Endothelial cell of umbilical vein (primary cell): Measurements from ENCODE around the gene PLXND1. TPM values are rescaled to one million over a fixed set of nuclear protein-coding genes. Genes with fewer than 3 reads are reported as not detected.

Experiments used
- BruUV-seq: library from RNA; stranded (reverse); fragments of 400-500 nt; replicated peaks from 2 replicates; lab custom pipeline; 2021; lab: Mats Ljungman, UMichigan
- CTCF ChIA-PET: fragments of 300-600, 350-600 bp; sonication (Branson Sonifier 250); formaldehyde crosslinking; loops from one replicate; lab custom pipeline; 2021; ENCODE audit warnings: antibody characterized with exemption, inconsistent platforms; lab: Charles Lee
- POLR2A ChIA-PET: fragments of 300-600, 350-600 bp; sonication (Branson Sonifier 250); formaldehyde crosslinking; loops from one replicate; lab custom pipeline; 2021; ENCODE audit warnings: antibody characterized with exemption, inconsistent platforms; lab: Charles Lee
- DNase-seq: peaks from one replicate; pipeline ENCODE4 v3.0.0-alpha.2; 2011; ENCODE audit warnings: low read depth, low spot score
- FAIRE-seq: peaks from 2 replicates; lab custom pipeline; 2011; peaks lifted over from hg19 to GRCh38; lab: Jason Lieb, UNC
- H2AFZ ChIP-seq: 2 replicates; pipeline ENCODE4 v1.6.0; 2012; ENCODE audit warnings: low read depth, low read length, control low read depth, inconsistent platforms
- H3K27ac ChIP-seq: 2 replicates; pipeline ENCODE4 v1.5.1; 2011; ENCODE audit warnings: low read depth, mild to moderate bottlenecking, control low read depth, low read length, moderate library complexity; ENCODE audit not compliant: insufficient read depth
- H3K27me3 ChIP-seq, 2 experiments: 2 replicates each; pipeline versions ENCODE4 v1.6.0 to v1.6.1; 2011; ENCODE audit warnings: low read length in 2 of 2, mixed read lengths in 1 of 2; ENCODE audit not compliant: control insufficient read depth in 2 of 2, insufficient read depth in 2 of 2
- H3K36me3 ChIP-seq, 2 experiments: 2 replicates in 1 of 2; 3 replicates in 1 of 2; pipeline ENCODE4 v1.5.1; 2011; ENCODE audit warnings: low read length in 2 of 2, mild to moderate bottlenecking in 1 of 2, moderate library complexity in 1 of 2; ENCODE audit not compliant: control insufficient read depth in 2 of 2, insufficient read depth in 2 of 2; ENCODE audit errors: extremely low read depth in 1 of 2
- H3K4me1 ChIP-seq: 3 replicates; pipeline ENCODE4 v1.5.1; 2011; ENCODE audit warnings: mild to moderate bottlenecking, low read length; ENCODE audit not compliant: control insufficient read depth, insufficient read depth; ENCODE audit errors: extremely low read depth
- H3K4me2 ChIP-seq: 2 replicates; pipeline ENCODE4 v1.6.1; 2011; ENCODE audit warnings: low read length, control low read depth, mixed read lengths; ENCODE audit not compliant: insufficient read depth
- H3K4me3 ChIP-seq, 3 experiments: fragments of 200-600 bp in 1 of 3; sonication (generic), shearing (Covaris generic) in 1 of 3; replicated peaks in 1 of 3; 2 replicates each; pipeline ENCODE4 v1.5.1; 2011 to 2016; ENCODE audit warnings: control low read depth in 3 of 3, low read length in 3 of 3, mild to moderate bottlenecking in 2 of 3, inconsistent platforms in 1 of 3, low read depth in 1 of 3, moderate library complexity in 1 of 3; ENCODE audit not compliant: insufficient read depth in 1 of 3
- H3K79me2 ChIP-seq: 2 replicates; pipeline ENCODE4 v1.6.0; 2012; ENCODE audit warnings: low read length, inconsistent platforms; ENCODE audit not compliant: control insufficient read depth, insufficient read depth
- H3K9ac ChIP-seq: replicated peaks from 2 replicates; pipeline ENCODE3; 2011; ENCODE audit warnings: low read length, control low read depth; ENCODE audit not compliant: insufficient read depth; ENCODE audit errors: extremely low read depth
- H3K9me1 ChIP-seq: replicated peaks from 3 replicates; pipeline ENCODE4 v1.6.0; 2011; ENCODE audit warnings: mild to moderate bottlenecking, low read length; ENCODE audit not compliant: control insufficient read depth, insufficient read depth; ENCODE audit errors: extremely low read depth
- H3K9me3 ChIP-seq: replicated peaks from 2 replicates; pipeline ENCODE4 v1.5.1; 2012; ENCODE audit warnings: low read length, inconsistent platforms; ENCODE audit not compliant: control insufficient read depth, insufficient read depth
- H4K20me1 ChIP-seq: replicated peaks from 2 replicates; pipeline ENCODE3; 2011; ENCODE audit warnings: mild to moderate bottlenecking, low read length; ENCODE audit not compliant: control insufficient read depth, insufficient read depth; ENCODE audit errors: extremely low read depth
- CTCF ChIP-seq, 2 donors: IDR thresholded peaks; 1 replicate in 1 of 2; 2 replicates in 1 of 2; pipeline ENCODE4 v1.5.1; 2011; ENCODE audit warnings: low read length in 2 of 2, mild to moderate bottlenecking in 2 of 2, moderate library complexity in 2 of 2, control low read depth in 1 of 2, inconsistent platforms in 1 of 2, low read depth in 1 of 2; ENCODE audit not compliant: insufficient read depth in 1 of 2; ENCODE audit errors: extremely low read depth in 1 of 2
- EZH2 ChIP-seq: IDR thresholded peaks from 2 replicates; pipeline ENCODE4 v1.6.1; 2012; ENCODE audit warnings: borderline replicate concordance, low read depth, mild to moderate bottlenecking, moderate library complexity, low read length, inconsistent platforms; ENCODE audit not compliant: severe bottlenecking
- FOS ChIP-seq: IDR thresholded peaks from 2 replicates; pipeline ENCODE4 v1.6.1; 2011; ENCODE audit warnings: mild to moderate bottlenecking, low read length, moderate library complexity, borderline replicate concordance; ENCODE audit not compliant: insufficient read depth
- GATA2 ChIP-seq: IDR thresholded peaks from 2 replicates; pipeline ENCODE4 v1.7.0; 2011; ENCODE audit warnings: low read depth, mild to moderate bottlenecking, moderate library complexity, mixed read lengths, low read length; ENCODE audit not compliant: insufficient read length, insufficient read depth
- JUN ChIP-seq: IDR thresholded peaks from 2 replicates; pipeline ENCODE4 v1.6.1; 2011; ENCODE audit warnings: borderline replicate concordance, low read depth; ENCODE audit not compliant: insufficient read length, insufficient read depth
- MAX ChIP-seq: IDR thresholded peaks from 2 replicates; pipeline ENCODE4 v1.6.1; 2011; ENCODE audit not compliant: insufficient read depth, insufficient read length
- MYC ChIP-seq: IDR thresholded peaks from one replicate; pipeline ENCODE4 v1.6.1; 2011; ENCODE audit warnings: mild to moderate bottlenecking, low read depth, low read length
- POLR2A ChIP-seq: IDR thresholded peaks from 2 replicates; pipeline ENCODE4 v1.6.1; 2012; ENCODE audit warnings: low read depth, mild to moderate bottlenecking, control low read depth, low read length
- POLR2AphosphoS5 ChIP-seq: IDR thresholded peaks from 2 replicates; pipeline ENCODE4 v1.6.1; 2012; ENCODE audit warnings: low read depth, mild to moderate bottlenecking, control low read depth, low read length, moderate library complexity; ENCODE audit not compliant: insufficient read depth
- dilution Hi-C: fragments of 300-500 bp; cut with MboI; formaldehyde crosslinking; loops from one replicate; pipeline ENCODE4 v1.15.0; 2019; ENCODE audit warnings: low sequenced_read_pairs; ENCODE audit not compliant: extremely low pct_ligation_motif_present
- intact Hi-C: fragments of 100-400 bp; cut with micrococcal nuclease; formaldehyde crosslinking; loops from one replicate; pipeline ENCODE4 v1.10.0; 2022
- polyA plus RNA-seq, 4 experiments: library from polyadenylated mRNA; depleted of rRNA in 3 of 4; stranded (reverse) in 3 of 4; unstranded in 1 of 4; fragments of >200 nt; gene quantifications; 2 replicates each; pipeline versions ENCODE4 v1.2.1 to v1.2.3, GENCODE V29; 2011 to 2012; ENCODE audit warnings: missing spikeins in 1 of 4
- total RNA-seq: library from RNA; stranded (reverse); gene quantifications from 2 replicates; pipeline ENCODE4 v1.2.3, GENCODE V29; 2021

The PLXND1 gene
- total and polyA plus RNA-seq, 2 donors (not counting 3 experiments of a cell fraction or from before 2014, with no cell fraction given): 300 to 834 TPM

- Histone ChIP-seq H3K9ac (no peak overlapping the region), H3K4me1 (peaks cover 3% of the 10 kb centered on the region), H3K4me2 (no peak overlapping the region), H3K27me3 (no peaks in the 10 kb centered on the region), H3K4me3 (no peak overlapping the region), H2AFZ (no peak overlapping the region), H3K27ac (no peak overlapping the region), H3K9me3 (no peaks in the 10 kb centered on the region), H4K20me1 (no peaks in the 10 kb centered on the region), H3K79me2 (peaks cover 52% of the 10 kb centered on the region), H3K9me1 (no peaks in the 10 kb centered on the region), H3K36me3 (peaks cover 33 to 88% of the 10 kb centered on the region in 2 experiments)
- dilution Hi-C loops (no loop called here), intact Hi-C loops (no loop called here)
- ChIA-PET CTCF (interaction anchor here (2.8 kb wide), 1 partner anchor 93 kb away, joined by 14 read pairs; no protein-coding TSS in a partner anchor), POLR2A (no interaction called here)
- no peak for DNase-seq
- TF ChIP-seq POLR2AphosphoS5 (no peak), EZH2 (no peak), CTCF (IDR thresholded peaks at IDR 0.05; ENCODE audit: extremely low read depth in 1 of 2, insufficient read depth in 1 of 2, low read depth in 1 of 2, low read length in 2 of 2) (no peak), FOS (no peak), JUN (no peak), MAX (no peak), GATA2 (no peak), POLR2A (no peak), MYC (no peak)
- no peak for FAIRE-seq
- no TSS peak for BruUV-seq
Observed at GRCh38 chr3:129582799-129583198, 23.7 kb downstream of the PLXND1 start.
